ENCODE results near the gene MCL1. TPM values are rescaled to one million over a fixed set of nuclear protein-coding genes. Genes with fewer than 3 reads are reported as not detected.

MCL1 gene
- total and polyA plus RNA-seq, 2 of the 13 experiments (the other 11 are each of a cell fraction or from before 2014, with no cell fraction given) = 69.5 to 125 TPM

GRCh38 chr1:150567341-150567716, 12.1 kb downstream of the MCL1 start:
- H3K9me3 ChIP-seq (ENCODE audit: low read length) = no peaks in the 10 kb centered on the region
- peak overlapping the region; percentile 77 for H3K4me2 ChIP-seq (ENCODE audit: low read depth, low read length)
- FAIRE-seq (no peak), ATAC-seq (no peak), DNase-seq (ENCODE audit: low spot score) (no peak)
- H2AFZ ChIP-seq (ENCODE audit: low read length) = no peak overlapping the region
- ChIA-PET CTCF (ENCODE audit: low intra/inter-chr PET ratio, low total read pairs) (no interaction called here), POLR2A (interaction anchor here (0.9 to 13.0 kb wide), 7 partner anchors 8 to 61 kb away, joined by 3 to 469 read pairs (median 6); partner anchors contain the start of genes ENSA and MCL1)
- 0 out of 2 replicates have a peak, but pooled peaks have one; percentile 28 for TF ChIP-seq CAMTA2 (CRISPR knock-in tag; IDR thresholded peaks at IDR 0.05; ENCODE audit: borderline replicate concordance)
- TF ChIP-seq SNAI1 (CRISPR knock-in tag; IDR thresholded peaks at IDR 0.05; ENCODE audit: borderline replicate concordance) = 0 out of 2 replicates have a peak, but pooled peaks have one; percentile 41
- 0 out of 2 replicates have a peak, but pooled peaks have one; percentile 41 for TF ChIP-seq ZNF576 (CRISPR knock-in tag; IDR thresholded peaks at IDR 0.05)
- 0 out of 2 replicates have a peak, but pooled peaks have one; percentile 4 for TF ChIP-seq MIER3 (CRISPR knock-in tag; IDR thresholded peaks at IDR 0.05; ENCODE audit: borderline replicate concordance)
- no peak for TF ChIP-seq GTF3A (CRISPR knock-in tag; conservative IDR thresholded peaks at IDR 0.05)
- BruUV-seq (replicated peaks) = no TSS peak
- H3K27ac ChIP-seq (ENCODE audit: extremely low read length, insufficient read depth, low read length) = peak overlapping the region; percentile 65
- peaks cover 31% of the 10 kb centered on the region for H3K79me2 ChIP-seq (ENCODE audit: insufficient read depth, low read length)
- in situ Hi-C loops (cut with HindIII; ENCODE audit: extremely low pct_ligation_motif_present, low pct_unique_long_range_greater_than_20kb) (no loop called here), intact Hi-C loops (cut with micrococcal nuclease; ENCODE audit: unreplicated experiment) (no loop called here)
- WGBS (ENCODE audit: low lambda C conversion rate) = 78% methylated on average over 3 of the region's 3 CpGs
- H3K27me3 ChIP-seq (ENCODE audit: control insufficient read depth in 1 of 2, insufficient read depth in 2 of 2, low read length in 2 of 2) = no peaks in the 10 kb centered on the region
- H3K4me1 ChIP-seq (ENCODE audit: insufficient read depth, low read length) = peaks cover 79% of the 10 kb centered on the region
- H4K20me1 ChIP-seq (ENCODE audit: insufficient read depth, low read length) = peaks cover 7% of the 10 kb centered on the region
- H3K9ac ChIP-seq (ENCODE audit: insufficient read depth, low read depth, low read length) = peak overlapping the region; percentile 45; the same call in 1 of the 2 replicates
- H3K4me3 ChIP-seq (replicated peaks in 1 of 3; ENCODE audit: insufficient read depth in 1 of 3, low read depth in 2 of 3, low read length in 3 of 3) = no peak overlapping the region
- H3K36me3 ChIP-seq (replicated peaks in 1 of 2; ENCODE audit: control insufficient read depth in 1 of 2, insufficient read depth in 2 of 2, low read length in 2 of 2) = no peaks in the 10 kb centered on the region

- no peak overlapping the region for H3K9ac ChIP-seq (ENCODE audit: insufficient read depth, low read depth, low read length)
- BruUV-seq (replicated peaks) = no TSS peak
- TF ChIP-seq MTF1 (CRISPR knock-in tag; IDR thresholded peaks at IDR 0.05) (no peak), NFE2L2 (IDR thresholded peaks at IDR 0.05; ENCODE audit: low read length) (no peak), ZNF609 (CRISPR knock-in tag; IDR thresholded peaks at IDR 0.05; ENCODE audit: borderline replicate concordance) (no peak), SOX6 (IDR thresholded peaks at IDR 0.05) (no peak), SOX6 (CRISPR knock-in tag; IDR thresholded peaks at IDR 0.05) (no peak), ZNF619 (CRISPR knock-in tag; IDR thresholded peaks at IDR 0.05) (no peak), ZNF121 (CRISPR knock-in tag; IDR thresholded peaks at IDR 0.05) (0 out of 2 replicates have a peak, but pooled peaks have one; percentile 21)
Observed at GRCh38 chr1:150566589-150567340, 12.6 kb downstream of the MCL1 start.

More at GRCh38 chr1:150566589-150567340, 12.6 kb downstream of the MCL1 start:
- peaks cover 80% of the 10 kb centered on the region for H3K4me1 ChIP-seq (ENCODE audit: insufficient read depth, low read length)
- H3K4me3 ChIP-seq (replicated peaks in 1 of 3; ENCODE audit: insufficient read depth in 1 of 3, low read depth in 2 of 3, low read length in 3 of 3) = no peak overlapping the region
- in situ Hi-C loops (cut with HindIII; ENCODE audit: extremely low pct_ligation_motif_present, low pct_unique_long_range_greater_than_20kb) (no loop called here), intact Hi-C loops (cut with micrococcal nuclease; ENCODE audit: unreplicated experiment) (no loop called here)
- H3K4me2 ChIP-seq (ENCODE audit: low read depth, low read length) = peak overlapping the region; percentile 77; the same call in 1 of the 2 replicates
- POLR2A ChIA-PET = interaction anchor here (1.6 to 13.0 kb wide), 2 partner anchors 9 to 48 kb away, joined by 5 to 469 read pairs; partner anchors contain the start of gene MCL1
- H3K9me3 ChIP-seq (ENCODE audit: low read length) = no peaks in the 10 kb centered on the region
- peak overlapping the region; percentile 65 for H3K27ac ChIP-seq (ENCODE audit: extremely low read length, insufficient read depth, low read length)
- ATAC-seq (no peak), DNase-seq (ENCODE audit: low spot score) (no peak), FAIRE-seq (no peak)
- no peaks in the 10 kb centered on the region for H3K27me3 ChIP-seq (ENCODE audit: control insufficient read depth in 1 of 2, insufficient read depth in 2 of 2, low read length in 2 of 2)
- H3K36me3 ChIP-seq (replicated peaks in 1 of 2; ENCODE audit: control insufficient read depth in 1 of 2, insufficient read depth in 2 of 2, low read length in 2 of 2) = no peaks in the 10 kb centered on the region
- CTCF ChIA-PET (ENCODE audit: low intra/inter-chr PET ratio, low total read pairs) = no interaction called here
- peaks cover 29% of the 10 kb centered on the region for H3K79me2 ChIP-seq (ENCODE audit: insufficient read depth, low read length)
- WGBS (ENCODE audit: low lambda C conversion rate) = 90% methylated on average over 9 of the region's 12 CpGs
- peaks cover 7% of the 10 kb centered on the region for H4K20me1 ChIP-seq (ENCODE audit: insufficient read depth, low read length)
- H2AFZ ChIP-seq (ENCODE audit: low read length) = no peak overlapping the region
